Sigmoid colon (tissue), 4 donors: ENCODE results near the gene WNK2.

Experiments used
- CTCF ChIP-seq, 4 experiments: fragments of 450-650 bp in 3 of 4; fragments of 200-600 bp in 1 of 4; IDR thresholded peaks; one replicate each; pipeline ENCODE4 v1.5.1; 2016 to 2019; ENCODE audit warnings: antibody characterized with exemption in 4 of 4, mild to moderate bottlenecking in 3 of 4, moderate library complexity in 2 of 4
- POLR2A ChIP-seq, 2 donors: fragments of 450-650 bp; IDR thresholded peaks; one replicate each; pipeline ENCODE4 v1.6.1; 2016; ENCODE audit warnings: antibody characterized with exemption in 2 of 2, mild to moderate bottlenecking in 2 of 2, moderate library complexity in 2 of 2
- POLR2AphosphoS5 ChIP-seq, 4 donors: sonication (generic); formaldehyde crosslinking; IDR thresholded peaks; one replicate each; pipeline ENCODE4 v1.6.1; 2017; ENCODE audit warnings: antibody characterized with exemption in 4 of 4

GRCh38 chr9:93247099-93247865 lies 63.3 kb downstream of the WNK2 start:
- TF ChIP-seq CTCF (IDR thresholded peaks at IDR 0.05), result no peak
- TF ChIP-seq POLR2A (IDR thresholded peaks at IDR 0.05), result no peak
- no peak for TF ChIP-seq POLR2AphosphoS5 (IDR thresholded peaks at IDR 0.05)
